NCI-H748 (cell line): ENCODE results near the gene EDA2R.

Source experiments
- DNase-seq: peaks from one replicate; lab custom pipeline; 2025; ENCODE audit not compliant: unreplicated experiment; lab: John Stamatoyannopoulos, UW

The EDA2R gene

DNA sequence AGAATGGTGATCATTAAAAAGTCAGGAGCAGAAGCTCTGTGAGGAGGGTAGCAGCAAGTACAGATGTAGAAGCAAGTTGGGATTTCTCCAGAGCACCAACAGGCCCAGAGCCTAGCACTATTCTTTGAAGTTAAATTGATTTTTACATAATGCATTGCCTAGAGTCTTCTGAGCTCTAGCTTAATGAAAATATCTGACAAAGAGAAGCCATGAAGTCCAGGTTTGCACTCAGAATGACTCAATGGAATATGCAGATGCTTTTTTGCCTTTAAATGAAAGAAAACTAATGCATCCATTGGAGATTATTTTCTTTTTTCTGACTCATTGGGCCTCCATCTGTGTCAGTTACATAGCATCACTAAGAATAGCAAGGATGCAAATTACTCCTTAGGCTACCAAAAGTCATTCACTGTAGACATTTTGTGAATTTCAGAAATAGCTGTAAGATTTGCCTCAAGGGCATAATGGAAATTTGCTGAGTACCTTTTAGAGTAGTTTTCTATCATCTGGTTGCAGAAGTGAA lies 91.0 kb downstream of the EDA2R start:
- DNase-seq: no peak
